K562 (cell line): Measurements from ENCODE around the gene BIRC3. TPM values are rescaled to one million over a fixed set of nuclear protein-coding genes. Genes with fewer than 3 reads are reported as not detected.

Experiments
- ATAC-seq: fragments of 200-7000 bp; cut with Tn5 transposase; 3 replicates; pipeline ENCODE4 v1.9.1; 2020; ENCODE audit warnings: moderate library complexity
- BruUV-seq: library from RNA; stranded (reverse); fragments of 400-500 nt; replicated peaks from 2 replicates; lab custom pipeline; 2021; lab: Mats Ljungman, UMichigan
- CTCF ChIA-PET: fragments of 300-600 bp; formaldehyde crosslinking; extraction: SDS; loops from one replicate; lab custom pipeline; 2021; ENCODE audit warnings: low intra/inter-chr PET ratio; lab: Yijun Ruan, JAX
- POLR2A ChIA-PET: fragments of 300-600, 350-650 bp; sonication (Branson Sonifier 250); formaldehyde crosslinking; extraction: SDS; loops from one replicate; lab custom pipeline; 2021; ENCODE audit warnings: antibody characterized with exemption, inconsistent platforms; lab: Yijun Ruan, JAX
- DNase-seq, 4 experiments: peaks; one replicate each; pipeline versions ENCODE4 v3.0.0 to v3.0.0-alpha.2; 2011 to 2018; ENCODE audit warnings: low spot score in 3 of 4, mixed read lengths in 3 of 4; ENCODE audit errors: extremely low read depth in 1 of 4
- FAIRE-seq: peaks from 2 replicates; lab custom pipeline; 2011; peaks lifted over from hg19 to GRCh38; lab: Jason Lieb, UNC
- H2AFZ ChIP-seq: 2 replicates; pipeline ENCODE4 v1.6.0; 2011; ENCODE audit warnings: low read depth, low read length, control low read depth, inconsistent platforms
- H3K27ac ChIP-seq: fragments of 200-600 bp; 3 replicates; pipeline ENCODE4 v1.8.0; 2011; ENCODE audit warnings: low read depth, mild to moderate bottlenecking, control low read depth, inconsistent platforms, low read length, moderate library complexity, mixed read lengths; ENCODE audit errors: extremely low read depth
- H3K27me3 ChIP-seq, 2 experiments: fragments of 300-600 bp in 1 of 2; 2 replicates in 1 of 2; 3 replicates in 1 of 2; pipeline versions ENCODE4 v1.6.0 to v1.8.0; 2011; ENCODE audit warnings: inconsistent platforms in 2 of 2, low read length in 2 of 2, mild to moderate bottlenecking in 1 of 2, mixed read lengths in 1 of 2, moderate library complexity in 1 of 2; ENCODE audit not compliant: control insufficient read depth in 2 of 2, insufficient read depth in 2 of 2
- H3K36me3 ChIP-seq: fragments of 300-600 bp; 3 replicates; pipeline ENCODE4 v1.8.0; 2011; ENCODE audit warnings: mild to moderate bottlenecking, low read length, inconsistent platforms; ENCODE audit not compliant: control insufficient read depth, insufficient read depth
- H3K4me1 ChIP-seq, 2 experiments: fragments of 200-600 bp in 1 of 2; replicated peaks in 1 of 2; 2 replicates in 1 of 2; 3 replicates in 1 of 2; pipeline versions ENCODE4 v1.5.1 to v1.8.0; 2011; ENCODE audit warnings: inconsistent platforms in 2 of 2, low read length in 2 of 2, mild to moderate bottlenecking in 1 of 2, mixed read lengths in 1 of 2, moderate library complexity in 1 of 2; ENCODE audit not compliant: control insufficient read depth in 2 of 2, insufficient read depth in 2 of 2
- H3K4me2 ChIP-seq: 2 replicates; pipeline ENCODE4 v1.6.1; 2011; ENCODE audit warnings: low read length, control low read depth, inconsistent platforms, mixed read lengths; ENCODE audit not compliant: insufficient read depth
- H3K4me3 ChIP-seq: fragments of 200-600 bp; sonication (generic), shearing (Covaris generic); 2 replicates; pipeline ENCODE4 v1.5.1; 2016; ENCODE audit warnings: control low read depth, inconsistent platforms
- H3K79me2 ChIP-seq: fragments of 200-600 bp; 3 replicates; pipeline ENCODE4 v1.8.0; 2011; ENCODE audit warnings: low read length, inconsistent platforms; ENCODE audit not compliant: control insufficient read depth, insufficient read depth
- H3K9ac ChIP-seq, 2 experiments: 2 replicates each; pipeline versions ENCODE4 v1.6.0 to v1.6.1; 2011; ENCODE audit warnings: low read depth in 2 of 2, low read length in 2 of 2, control low read depth in 1 of 2, inconsistent platforms in 1 of 2, mild to moderate bottlenecking in 1 of 2, mixed read lengths in 1 of 2; ENCODE audit not compliant: insufficient read depth in 1 of 2
- H3K9me1 ChIP-seq: one replicate; pipeline ENCODE4 v1.6.0; 2011; ENCODE audit warnings: inconsistent platforms, mild to moderate bottlenecking, low read length, moderate library complexity; ENCODE audit not compliant: control insufficient read depth, insufficient read depth
- H3K9me3 ChIP-seq: replicated peaks from 2 replicates; pipeline ENCODE4 v1.5.1; 2011; ENCODE audit warnings: low read depth, low read length, inconsistent platforms; ENCODE audit not compliant: control insufficient read depth, insufficient read depth
- H4K20me1 ChIP-seq: replicated peaks from 2 replicates; pipeline ENCODE4 v1.6.1; 2011; ENCODE audit warnings: low read length, inconsistent platforms, mixed read lengths; ENCODE audit not compliant: control insufficient read depth, insufficient read depth
- GABPA ChIP-seq: fragments of 200-800 bp; sonication (Bioruptor generic); conservative IDR thresholded peaks from 2 replicates; pipeline ENCODE4 v1.6.1; 2016; ENCODE audit warnings: low read depth, missing genetic modification characterization, missing compliant biosample characterization
- IRF9 ChIP-seq: fragments of 450-650 bp; IDR thresholded peaks from 2 replicates; pipeline ENCODE4 v1.6.1; 2016; ENCODE audit warnings: missing biosample characterization, missing genetic modification characterization
- PKNOX1 ChIP-seq: fragments of 450-650 bp; IDR thresholded peaks from 2 replicates; pipeline ENCODE4 v1.6.1; 2016
- RHOXF2B ChIP-seq: fragments of 250-450 bp; sonication (Bioruptor Pico); conservative IDR thresholded peaks from 2 replicates; pipeline ENCODE4 v1.5.1; 2021
- SETDB1 ChIP-seq: IDR thresholded peaks from one replicate; pipeline ENCODE4 v1.6.1; 2012; ENCODE audit warnings: low read length, control low read depth, inconsistent platforms
- SMAD3 ChIP-seq: fragments of 450-650 bp; formaldehyde crosslinking; conservative IDR thresholded peaks from 2 replicates; pipeline ENCODE4 v1.4.0; 2020; ENCODE audit warnings: mild to moderate bottlenecking
- ZNF436 ChIP-seq: fragments of 250-450, 450-650 bp; sonication (Bioruptor Pico); formaldehyde crosslinking; IDR thresholded peaks from 2 replicates; pipeline ENCODE4 v1.7.0; 2020; ENCODE audit warnings: mild to moderate bottlenecking
- WGBS: fragments of 100-300 bp; shearing (Covaris generic); methylation state at CpG from one replicate; pipeline ENCODE4 v1.1.6; 2016; ENCODE audit warnings: low coverage, mixed read lengths; ENCODE audit not compliant: insufficient coverage; ENCODE audit errors: missing lambda C conversion rate; 5-methylcytosine and 5-hydroxymethylcytosine counted together
- in situ Hi-C: fragments of 300-500 bp; cut with MboI; formaldehyde crosslinking; loops from 4 replicates; pipeline ENCODE4 v1.15.0; 2018; ENCODE audit warnings: inconsistent platforms, mixed read lengths
- intact Hi-C: fragments of 100-400 bp; cut with micrococcal nuclease; formaldehyde crosslinking; loops from 2 replicates; pipeline ENCODE4 v1.14.2; 2022
- polyA plus RNA-seq, 8 experiments: library from polyadenylated mRNA; depleted of rRNA in 4 of 8; stranded (reverse) in 5 of 8; unstranded in 3 of 8; fragments of >200 nt; fragmentation: Nextera tagmentation in 2 of 8; fragmentation: Illumina TruSeq in 1 of 8; extraction: Ambion mirVana in 2 of 8; extraction: Trizol in 1 of 8; gene quantifications; 2 replicates each; pipeline versions ENCODE4 v1.2.1 to v1.2.3, GENCODE V29; 2011 to 2014; ENCODE audit warnings: inconsistent platforms in 1 of 8, missing spikeins in 1 of 8
- total RNA-seq, 7 experiments: library from RNA; depleted of rRNA in 6 of 7; stranded (reverse); fragments of >200 nt in 6 of 7; fragmentation: Illumina TruSeq in 2 of 7; extraction: Trizol in 2 of 7; gene quantifications; 2 replicates each; pipeline versions ENCODE4 v1.2.1 to v1.2.3, GENCODE V29; 2011 to 2021; ENCODE audit warnings: low replicate concordance in 1 of 7

BIRC3 gene
- total and polyA plus RNA-seq, 9 of the 15 experiments (the other 6 are each of a cell fraction or from before 2014, with no cell fraction given), result 0.08 to 0.42 (median 0.18) TPM

GRCh38 chr11:102345904-102346303, 28.6 kb downstream of the BIRC3 start:
- H3K36me3 ChIP-seq, result peaks cover 14% of the 10 kb centered on the region
- intact Hi-C loops, result loop anchor here (2.0 kb wide), 2 partner anchors 39 to 107 kb away; partner anchors contain the start of gene TMEM123
- peaks cover 3 to 19% of the 10 kb centered on the region in 2 experiments; a peak in 4 of 5 replicates for H3K4me1 ChIP-seq
- H3K9ac ChIP-seq, result peak overlapping the region; percentile 75 to 89; a peak in 3 of 4 replicates
- peak overlapping the region; percentile 60 for H3K4me3 ChIP-seq
- peak overlapping the region; percentile 86 for H3K27ac ChIP-seq
- DNase-seq (peak in 1 of 4 experiments; percentile 36), ATAC-seq (0 out of 3 replicates have a peak, but pooled peaks have one; percentile 2), FAIRE-seq (peak; percentile 15)
- H2AFZ ChIP-seq, result peak overlapping the region; percentile 96
- CTCF ChIA-PET, result no interaction called here
- peak overlapping the region; percentile 96 for H3K4me2 ChIP-seq
- H3K27me3 ChIP-seq, result no peaks in the 10 kb centered on the region
- no peaks in the 10 kb centered on the region for H4K20me1 ChIP-seq
- peaks cover 42% of the 10 kb centered on the region for H3K79me2 ChIP-seq
- no peaks in the 10 kb centered on the region for H3K9me1 ChIP-seq
- POLR2A ChIA-PET, result interaction anchor here (0.9 kb wide), 1 partner anchor 9 kb away, joined by 3 read pairs; no protein-coding TSS in a partner anchor
- WGBS, result 4% methylated on average over 8 of the region's 8 CpGs
- no TSS peak for BruUV-seq
- in situ Hi-C loops, result no loop called here
- no peaks in the 10 kb centered on the region for H3K9me3 ChIP-seq
- no peak for TF ChIP-seq SMAD3 (CRISPR knock-in tag)
- no peak for TF ChIP-seq RHOXF2B
- 0 out of 2 replicates have a peak, but pooled peaks have one; percentile 1 for TF ChIP-seq GABPA (tag)
- no peak for TF ChIP-seq ZNF436 (CRISPR knock-in tag)
- TF ChIP-seq PKNOX1, result peak; percentile 74
- TF ChIP-seq SETDB1, result no peak
- no peak for TF ChIP-seq IRF9
